ENCODE data around the gene CUX1.

GRCh38 chr7:101870361-101871062, 53.1 kb downstream of the CUX1 start:
- no peak for TF ChIP-seq POLR2A (IDR thresholded peaks at IDR 0.05)
- no peak for TF ChIP-seq CTCF (IDR thresholded peaks at IDR 0.05)

Data from uterus (tissue), 2 donors.